HEK293 (cell line): ENCODE data around the gene IFIH1.

Source experiments
- CTCF ChIA-PET: fragments of 350-600 bp; formaldehyde crosslinking; extraction: SDS; loops from one replicate; lab custom pipeline; 2021; ENCODE audit warnings: antibody characterized with exemption; lab: Yijun Ruan, JAX
- POLR2A ChIA-PET: fragments of 300-600 bp; formaldehyde crosslinking; extraction: SDS; loops from one replicate; lab custom pipeline; 2020; ENCODE audit warnings: antibody characterized with exemption, inconsistent platforms; lab: Yijun Ruan, JAX
- H3K27ac ChIP-seq: fragments of 200-500 bp; sonication (Bioruptor generic); 2 replicates; pipeline ENCODE4 v1.5.1; 2014; ENCODE audit warnings: low read depth, low read length, control low read depth, inconsistent platforms; ENCODE audit errors: extremely low read depth
- H3K36me3 ChIP-seq, 2 experiments: fragments of 200-500 bp in 1 of 2; sonication (Bioruptor generic) in 1 of 2; 1 replicate in 1 of 2; 2 replicates in 1 of 2; pipeline ENCODE4 v1.5.1; 2014 to 2017; ENCODE audit warnings: inconsistent platforms in 2 of 2, low read length in 2 of 2; ENCODE audit not compliant: control insufficient read depth in 2 of 2, insufficient read depth in 1 of 2
- H3K4me1 ChIP-seq: fragments of 200-500 bp; sonication (Bioruptor generic); 2 replicates; pipeline ENCODE4 v1.5.1; 2014; ENCODE audit warnings: mild to moderate bottlenecking, low read length, inconsistent platforms; ENCODE audit not compliant: control insufficient read depth, insufficient read depth
- H3K4me3 ChIP-seq: 2 replicates; pipeline ENCODE4 v1.5.1; 2011; ENCODE audit warnings: low read depth, mild to moderate bottlenecking, control low read depth, low read length, moderate library complexity
- H3K9me3 ChIP-seq: fragments of 200-500 bp; sonication (Bioruptor generic); 2 replicates; pipeline ENCODE4 v1.5.1; 2014; ENCODE audit warnings: low read depth, low read length, inconsistent platforms; ENCODE audit not compliant: control insufficient read depth, insufficient read depth
- EGR2 ChIP-seq: fragments of 450-650 bp; formaldehyde crosslinking; IDR thresholded peaks from 2 replicates; pipeline ENCODE4 v1.5.1; 2016; ENCODE audit warnings: low read depth, missing biosample characterization, missing genetic modification characterization
- GLI4 ChIP-seq: fragments of 450-650 bp; formaldehyde crosslinking; IDR thresholded peaks from 2 replicates; pipeline ENCODE4 v1.5.1; 2016; ENCODE audit warnings: missing biosample characterization, missing genetic modification characterization
- INSM2 ChIP-seq: fragments of 450-650 bp; formaldehyde crosslinking; IDR thresholded peaks from 2 replicates; pipeline ENCODE4 v1.5.1; 2016; ENCODE audit warnings: missing biosample characterization, missing genetic modification characterization
- KLF8 ChIP-seq: fragments of 450-650 bp; formaldehyde crosslinking; IDR thresholded peaks from 2 replicates; pipeline ENCODE4 v1.5.1; 2016; ENCODE audit warnings: missing biosample characterization, missing genetic modification characterization
- SP3 ChIP-seq: fragments of 450-650 bp; formaldehyde crosslinking; IDR thresholded peaks from 2 replicates; pipeline ENCODE4 v1.5.1; 2016; ENCODE audit warnings: missing biosample characterization, missing genetic modification characterization
- ZBTB1 ChIP-seq: fragments of 450-650 bp; formaldehyde crosslinking; IDR thresholded peaks from 2 replicates; pipeline ENCODE4 v1.5.1; 2016; ENCODE audit warnings: missing biosample characterization, missing genetic modification characterization
- ZNF132 ChIP-seq: fragments of 450-650 bp; formaldehyde crosslinking; IDR thresholded peaks from 2 replicates; pipeline ENCODE4 v1.5.1; 2017; ENCODE audit warnings: missing biosample characterization, missing genetic modification characterization, borderline replicate concordance
- ZNF2 ChIP-seq: fragments of 450-650 bp; formaldehyde crosslinking; IDR thresholded peaks from 2 replicates; pipeline ENCODE4 v1.5.1; 2016; ENCODE audit warnings: missing biosample characterization, missing genetic modification characterization
- ZNF223 ChIP-seq: fragments of 450-650 bp; formaldehyde crosslinking; IDR thresholded peaks from 2 replicates; pipeline ENCODE4 v1.5.1; 2016; ENCODE audit warnings: missing biosample characterization, missing genetic modification characterization
- ZNF239 ChIP-seq: fragments of 450-650 bp; formaldehyde crosslinking; IDR thresholded peaks from 2 replicates; pipeline ENCODE4 v1.5.1; 2016; ENCODE audit warnings: missing biosample characterization, missing genetic modification characterization
- ZNF248 ChIP-seq: fragments of 450-650 bp; formaldehyde crosslinking; IDR thresholded peaks from 2 replicates; pipeline ENCODE4 v1.5.1; 2017; ENCODE audit warnings: missing biosample characterization, missing genetic modification characterization
- ZNF341 ChIP-seq: fragments of 450-650 bp; formaldehyde crosslinking; IDR thresholded peaks from 2 replicates; pipeline ENCODE4; 2016; ENCODE audit warnings: low read depth, missing biosample characterization, missing genetic modification characterization
- ZNF350 ChIP-seq: fragments of 450-650 bp; formaldehyde crosslinking; IDR thresholded peaks from 2 replicates; pipeline ENCODE4 v1.5.0; 2017; ENCODE audit warnings: missing biosample characterization, mild to moderate bottlenecking, missing genetic modification characterization
- ZNF37A ChIP-seq: fragments of 450-650 bp; IDR thresholded peaks from 2 replicates; pipeline ENCODE4 v1.5.1; 2018; ENCODE audit warnings: missing biosample characterization, missing genetic modification characterization
- ZNF416 ChIP-seq: fragments of 450-650 bp; formaldehyde crosslinking; IDR thresholded peaks from 2 replicates; pipeline ENCODE4 v1.5.1; 2016; ENCODE audit warnings: missing biosample characterization, missing genetic modification characterization
- ZNF48 ChIP-seq: fragments of 450-650 bp; formaldehyde crosslinking; IDR thresholded peaks from 2 replicates; pipeline ENCODE4 v1.5.1; 2016; ENCODE audit warnings: missing biosample characterization, missing genetic modification characterization
- ZNF488 ChIP-seq: fragments of 450-650 bp; formaldehyde crosslinking; IDR thresholded peaks from 2 replicates; pipeline ENCODE4 v1.5.1; 2016; ENCODE audit warnings: missing biosample characterization, missing genetic modification characterization
- ZNF501 ChIP-seq: fragments of 450-650 bp; formaldehyde crosslinking; IDR thresholded peaks from 2 replicates; pipeline ENCODE4 v1.5.1; 2016; ENCODE audit warnings: missing biosample characterization, missing genetic modification characterization
- ZNF510 ChIP-seq: fragments of 450-650 bp; formaldehyde crosslinking; IDR thresholded peaks from 2 replicates; pipeline ENCODE4 v1.5.1; 2018; ENCODE audit warnings: mild to moderate bottlenecking, missing genetic modification characterization, missing biosample characterization; ENCODE audit not compliant: insufficient replicate concordance
- ZNF654 ChIP-seq: fragments of 450-650 bp; formaldehyde crosslinking; IDR thresholded peaks from 2 replicates; pipeline ENCODE4 v1.5.1; 2016; ENCODE audit warnings: low read depth, missing biosample characterization, missing genetic modification characterization
- ZNF701 ChIP-seq: fragments of 450-650 bp; formaldehyde crosslinking; IDR thresholded peaks from 2 replicates; pipeline ENCODE4 v1.5.1; 2016; ENCODE audit warnings: missing biosample characterization, missing genetic modification characterization
- TF ChIP-seq, protein P1 (sequence below): sonication (generic); formaldehyde crosslinking; IDR thresholded peaks from 2 replicates; pipeline ENCODE4 v1.8.1; 2022; ENCODE audit warnings: mild to moderate bottlenecking, moderate library complexity, missing genetic modification reagents
- TF ChIP-seq, protein P2 (sequence below): fragments of 450-650 bp; formaldehyde crosslinking; IDR thresholded peaks from 2 replicates; pipeline ENCODE4 v1.5.1; 2016; ENCODE audit warnings: missing biosample characterization, missing genetic modification characterization
- TF ChIP-seq, protein P3 (sequence below): fragments of 450-650 bp; IDR thresholded peaks from 2 replicates; pipeline ENCODE4 v1.5.1; 2018; ENCODE audit warnings: missing biosample characterization, missing genetic modification characterization
- TF ChIP-seq, protein P4 (sequence below): fragments of 450-650 bp; formaldehyde crosslinking; IDR thresholded peaks from 2 replicates; pipeline ENCODE4 v1.5.1; 2016; ENCODE audit warnings: missing biosample characterization, missing genetic modification characterization
- TF ChIP-seq, protein P5 (sequence below): fragments of 450-650 bp; formaldehyde crosslinking; IDR thresholded peaks from 2 replicates; pipeline ENCODE4 v1.5.1; 2016; ENCODE audit warnings: missing biosample characterization, missing genetic modification characterization

Gene IFIH1

DNA sequence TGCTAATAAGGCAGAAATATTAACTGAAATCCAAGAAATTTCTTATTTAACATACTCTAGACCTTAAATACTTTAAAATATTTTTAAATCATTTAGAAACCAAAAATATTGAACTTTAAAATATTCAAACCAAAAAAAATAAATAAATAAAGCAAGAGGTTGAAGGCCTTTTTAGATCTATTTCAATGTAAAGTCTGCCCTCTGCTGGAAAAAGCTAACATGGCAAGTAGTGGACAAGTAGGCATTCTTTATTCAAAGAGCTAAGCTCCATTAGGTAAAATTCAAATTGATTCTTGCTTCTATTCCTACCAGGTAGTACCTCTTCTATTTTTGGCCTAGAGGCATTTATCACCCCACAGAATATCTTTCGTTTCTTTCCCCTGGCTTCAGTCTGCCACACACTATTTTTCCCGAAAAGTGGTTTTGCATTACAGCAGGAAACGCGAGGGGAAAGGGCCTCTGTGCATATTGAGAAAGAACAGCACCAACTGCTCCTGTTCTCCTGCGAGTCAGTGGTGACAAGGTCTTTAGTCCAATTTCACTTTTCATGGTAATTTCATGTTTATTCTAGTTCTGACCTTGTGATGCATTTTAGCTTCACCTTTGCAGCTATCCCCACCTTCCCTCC lies 20.4 kb downstream of the IFIH1 start (continued):
- no peak for TF ChIP-seq ZNF48 (tag by site-specific recombination)
- no peak for TF ChIP-seq ZNF248 (tag by site-specific recombination)
- no peak for TF ChIP-seq ZNF350 (tag by site-specific recombination)
- TF ChIP-seq GLI4 (tag by site-specific recombination) = no peak
- TF ChIP-seq ZNF654 = peak; percentile 73
- TF ChIP-seq ZNF510 = no peak
- no peak for TF ChIP-seq ZBTB1 (tag by site-specific recombination)
- no peak for TF ChIP-seq ZNF37A (tag by site-specific recombination)
- TF ChIP-seq ZNF132 = no peak
- TF ChIP-seq, protein P1, sequence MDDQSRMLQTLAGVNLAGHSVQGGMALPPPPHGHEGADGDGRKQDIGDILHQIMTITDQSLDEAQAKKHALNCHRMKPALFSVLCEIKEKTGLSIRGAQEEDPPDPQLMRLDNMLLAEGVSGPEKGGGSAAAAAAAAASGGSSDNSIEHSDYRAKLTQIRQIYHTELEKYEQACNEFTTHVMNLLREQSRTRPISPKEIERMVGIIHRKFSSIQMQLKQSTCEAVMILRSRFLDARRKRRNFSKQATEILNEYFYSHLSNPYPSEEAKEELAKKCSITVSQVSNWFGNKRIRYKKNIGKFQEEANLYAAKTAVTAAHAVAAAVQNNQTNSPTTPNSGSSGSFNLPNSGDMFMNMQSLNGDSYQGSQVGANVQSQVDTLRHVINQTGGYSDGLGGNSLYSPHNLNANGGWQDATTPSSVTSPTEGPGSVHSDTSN = no peak
- no peak for TF ChIP-seq ZNF501 (tag by site-specific recombination)
- no peak for TF ChIP-seq ZNF239
- no peak for TF ChIP-seq ZNF341 (tag by site-specific recombination)
- no peak for TF ChIP-seq ZNF416 (tag by site-specific recombination)

- TF ChIP-seq, protein P2, sequence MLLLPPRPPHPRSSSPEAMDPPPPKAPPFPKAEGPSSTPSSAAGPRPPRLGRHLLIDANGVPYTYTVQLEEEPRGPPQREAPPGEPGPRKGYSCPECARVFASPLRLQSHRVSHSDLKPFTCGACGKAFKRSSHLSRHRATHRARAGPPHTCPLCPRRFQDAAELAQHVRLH (tag by site-specific recombination) = no peak
- Histone ChIP-seq H3K36me3 (no peaks in the 10 kb centered on the region), H3K27ac (no peak overlapping the region), H3K9me3 (no peaks in the 10 kb centered on the region), H3K4me1 (no peaks in the 10 kb centered on the region), H3K4me3 (no peak overlapping the region)
- ChIA-PET POLR2A (no interaction called here), CTCF (interaction anchor here (0.7 to 8.8 kb wide), 3 partner anchors 75 to 1339 kb away, joined by 5 to 130 read pairs (median 112); partner anchors contain the start of gene GCG)
Observed at GRCh38 chr2:162295009-162295408, 23.5 kb downstream of the IFIH1 start.

DNA sequence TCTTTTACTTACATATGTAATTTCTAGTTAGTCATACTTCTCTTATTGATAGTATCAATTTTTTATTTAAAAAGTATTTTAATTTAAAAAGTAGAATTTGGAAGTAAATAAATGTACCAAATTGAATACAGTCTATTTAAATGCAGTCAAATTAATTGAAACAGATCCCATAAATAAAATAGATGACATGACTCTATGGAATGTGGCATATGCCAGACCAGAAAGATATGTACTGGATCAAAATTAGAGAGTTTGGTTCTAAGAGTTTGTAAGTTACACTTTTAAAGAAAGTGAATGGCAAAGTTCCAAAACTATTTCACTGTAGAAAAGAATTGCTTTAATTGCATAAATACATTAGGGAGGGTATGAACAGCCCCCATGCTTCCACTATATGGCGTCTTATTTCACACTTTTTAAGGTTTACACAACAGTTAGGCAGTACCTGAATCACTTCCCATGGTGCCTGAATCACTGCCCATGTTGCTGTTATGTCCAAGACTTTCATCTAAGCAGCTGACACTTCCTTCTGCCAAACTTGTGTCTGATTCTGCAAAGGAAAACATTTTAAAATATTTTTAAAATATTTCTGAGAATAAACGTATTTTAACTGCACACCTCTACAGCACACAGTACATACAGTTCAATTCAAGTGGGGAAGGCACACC lies 25.2 kb downstream of the IFIH1 start:
- no peaks in the 10 kb centered on the region for H3K9me3 ChIP-seq
- POLR2A ChIA-PET = no interaction called here
- no peaks in the 10 kb centered on the region for H3K36me3 ChIP-seq
- CTCF ChIA-PET = interaction anchor here (8.6 to 8.8 kb wide), 2 partner anchors 73 to 140 kb away, joined by 112 to 130 read pairs; partner anchors contain the start of gene GCG
- H3K4me1 ChIP-seq = no peaks in the 10 kb centered on the region
- H3K27ac ChIP-seq = no peak overlapping the region
- no peak overlapping the region for H3K4me3 ChIP-seq
- TF ChIP-seq KLF8 (tag by site-specific recombination) (no peak), SP3 (tag by site-specific recombination) (no peak), EGR2 (tag by site-specific recombination) (no peak), INSM2 (tag by site-specific recombination) (no peak), ZNF2 (tag by site-specific recombination) (no peak), ZNF701 (tag by site-specific recombination) (no peak), ZNF488 (tag by site-specific recombination) (no peak), ZNF223 (tag by site-specific recombination) (no peak)
- TF ChIP-seq, protein P3, sequence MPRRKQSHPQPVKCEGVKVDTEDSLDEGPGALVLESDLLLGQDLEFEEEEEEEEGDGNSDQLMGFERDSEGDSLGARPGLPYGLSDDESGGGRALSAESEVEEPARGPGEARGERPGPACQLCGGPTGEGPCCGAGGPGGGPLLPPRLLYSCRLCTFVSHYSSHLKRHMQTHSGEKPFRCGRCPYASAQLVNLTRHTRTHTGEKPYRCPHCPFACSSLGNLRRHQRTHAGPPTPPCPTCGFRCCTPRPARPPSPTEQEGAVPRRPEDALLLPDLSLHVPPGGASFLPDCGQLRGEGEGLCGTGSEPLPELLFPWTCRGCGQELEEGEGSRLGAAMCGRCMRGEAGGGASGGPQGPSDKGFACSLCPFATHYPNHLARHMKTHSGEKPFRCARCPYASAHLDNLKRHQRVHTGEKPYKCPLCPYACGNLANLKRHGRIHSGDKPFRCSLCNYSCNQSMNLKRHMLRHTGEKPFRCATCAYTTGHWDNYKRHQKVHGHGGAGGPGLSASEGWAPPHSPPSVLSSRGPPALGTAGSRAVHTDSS (tag by site-specific recombination) = no peak
- TF ChIP-seq, protein P4, sequence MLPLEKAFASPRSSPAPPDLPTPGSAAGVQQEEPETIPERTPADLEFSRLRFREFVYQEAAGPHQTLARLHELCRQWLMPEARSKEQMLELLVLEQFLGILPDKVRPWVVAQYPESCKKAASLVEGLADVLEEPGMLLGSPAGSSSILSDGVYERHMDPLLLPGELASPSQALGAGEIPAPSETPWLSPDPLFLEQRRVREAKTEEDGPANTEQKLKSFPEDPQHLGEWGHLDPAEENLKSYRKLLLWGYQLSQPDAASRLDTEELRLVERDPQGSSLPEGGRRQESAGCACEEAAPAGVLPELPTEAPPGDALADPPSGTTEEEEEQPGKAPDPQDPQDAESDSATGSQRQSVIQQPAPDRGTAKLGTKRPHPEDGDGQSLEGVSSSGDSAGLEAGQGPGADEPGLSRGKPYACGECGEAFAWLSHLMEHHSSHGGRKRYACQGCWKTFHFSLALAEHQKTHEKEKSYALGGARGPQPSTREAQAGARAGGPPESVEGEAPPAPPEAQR (tag by site-specific recombination) = no peak
- TF ChIP-seq, protein P5, sequence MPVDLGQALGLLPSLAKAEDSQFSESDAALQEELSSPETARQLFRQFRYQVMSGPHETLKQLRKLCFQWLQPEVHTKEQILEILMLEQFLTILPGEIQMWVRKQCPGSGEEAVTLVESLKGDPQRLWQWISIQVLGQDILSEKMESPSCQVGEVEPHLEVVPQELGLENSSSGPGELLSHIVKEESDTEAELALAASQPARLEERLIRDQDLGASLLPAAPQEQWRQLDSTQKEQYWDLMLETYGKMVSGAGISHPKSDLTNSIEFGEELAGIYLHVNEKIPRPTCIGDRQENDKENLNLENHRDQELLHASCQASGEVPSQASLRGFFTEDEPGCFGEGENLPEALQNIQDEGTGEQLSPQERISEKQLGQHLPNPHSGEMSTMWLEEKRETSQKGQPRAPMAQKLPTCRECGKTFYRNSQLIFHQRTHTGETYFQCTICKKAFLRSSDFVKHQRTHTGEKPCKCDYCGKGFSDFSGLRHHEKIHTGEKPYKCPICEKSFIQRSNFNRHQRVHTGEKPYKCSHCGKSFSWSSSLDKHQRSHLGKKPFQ (tag by site-specific recombination) = no peak
